GM10847 (cell line): Measurements from ENCODE around the gene GALNTL6.

ENCODE experiments used
- POLR2A ChIP-seq: IDR thresholded peaks from 2 replicates; pipeline ENCODE4 v1.6.1; 2011; ENCODE audit not compliant: insufficient read length; ENCODE audit errors: extremely low read depth

Gene GALNTL6

GRCh38 chr4:171851295-171851694 is 38.1 kb downstream of the GALNTL6 start:
- no peak for TF ChIP-seq POLR2A

- no peak for TF ChIP-seq POLR2A
Observed at GRCh38 chr4:171857302-171858012, 44.3 kb downstream of the GALNTL6 start.

GRCh38 chr4:171875291-171875690 is 62.1 kb downstream of the GALNTL6 start:
- no peak for TF ChIP-seq POLR2A

GRCh38 chr4:171876636-171877035 is 63.4 kb downstream of the GALNTL6 start:
- no peak for TF ChIP-seq POLR2A

- TF ChIP-seq POLR2A: no peak
Observed at GRCh38 chr4:171880136-171880535, 66.9 kb downstream of the GALNTL6 start.

GRCh38 chr4:171889681-171890080 is 76.5 kb downstream of the GALNTL6 start:
- TF ChIP-seq POLR2A: no peak

- TF ChIP-seq POLR2A: no peak
Observed at GRCh38 chr4:171891038-171891437, 77.8 kb downstream of the GALNTL6 start.

- TF ChIP-seq POLR2A: no peak
Observed at GRCh38 chr4:171896426-171896825, 83.2 kb downstream of the GALNTL6 start.

- TF ChIP-seq POLR2A: no peak
Observed at GRCh38 chr4:171919314-171919713, 106.1 kb downstream of the GALNTL6 start.

GRCh38 chr4:171920901-171921300 is 107.7 kb downstream of the GALNTL6 start:
- no peak for TF ChIP-seq POLR2A

GRCh38 chr4:171924746-171925376 is 111.7 kb downstream of the GALNTL6 start:
- TF ChIP-seq POLR2A: no peak

- TF ChIP-seq POLR2A: no peak
Observed at GRCh38 chr4:171928336-171928735, 115.1 kb downstream of the GALNTL6 start.

GRCh38 chr4:171929477-171929876 is 116.3 kb downstream of the GALNTL6 start:
- no peak for TF ChIP-seq POLR2A

- no peak for TF ChIP-seq POLR2A
Observed at GRCh38 chr4:171929907-171930306, 116.7 kb downstream of the GALNTL6 start.

GRCh38 chr4:171932238-171932637 is 119.0 kb downstream of the GALNTL6 start:
- TF ChIP-seq POLR2A: no peak

- no peak for TF ChIP-seq POLR2A
Observed at GRCh38 chr4:171940656-171941055, 127.5 kb downstream of the GALNTL6 start.

GRCh38 chr4:171947400-171947799 is 134.2 kb downstream of the GALNTL6 start:
- no peak for TF ChIP-seq POLR2A
